ENCODE results near the gene LACTB. TPM values are rescaled to one million over a fixed set of nuclear protein-coding genes. Genes with fewer than 3 reads are reported as not detected.
A peak's percentile ranks its signal among the peaks of the same experiment; 100 is the strongest.

The LACTB gene
- polyA plus RNA-seq, 1 donor = 19.6 TPM

GRCh38 chr15:63169788-63170187 is 48.1 kb downstream of the LACTB start:
- DNase-seq = no peak

- no peak for DNase-seq
Observed at GRCh38 chr15:63172376-63172775, 50.7 kb downstream of the LACTB start.

GRCh38 chr15:63172851-63173451 is 51.3 kb downstream of the LACTB start:
- DNase-seq = no peak

- no peak for DNase-seq
Observed at GRCh38 chr15:63176302-63176701, 54.6 kb downstream of the LACTB start.

- no peak for DNase-seq
Observed at GRCh38 chr15:63178034-63178433, 56.4 kb downstream of the LACTB start.

- no peak for DNase-seq
Observed at GRCh38 chr15:63180746-63181145, 59.1 kb downstream of the LACTB start.

GRCh38 chr15:63181648-63182047 is 60.0 kb downstream of the LACTB start:
- DNase-seq = no peak

GRCh38 chr15:63185206-63185605 is 63.5 kb downstream of the LACTB start:
- no peak for DNase-seq

- no peak for DNase-seq
Observed at GRCh38 chr15:63186065-63186464, 64.4 kb downstream of the LACTB start.

- DNase-seq = no peak
Observed at GRCh38 chr15:63187589-63188226, 66.0 kb downstream of the LACTB start.

- no peak for DNase-seq
Observed at GRCh38 chr15:63188247-63188925, 66.7 kb downstream of the LACTB start.

- DNase-seq = peak; percentile 97
Observed at GRCh38 chr15:63188926-63189871, 67.5 kb downstream of the LACTB start, which contains the start of gene RAB8B. TSS of gene RAB8B (plus strand) at chr15:63189606. CDS start at chr15:63189625, 19 bp downstream.

GRCh38 chr15:63189941-63190768 is 68.5 kb downstream of the LACTB start:
- DNase-seq = no peak

GRCh38 chr15:63190769-63191649 is 69.3 kb downstream of the LACTB start:
- DNase-seq = no peak

Other genes with a start within 250 kb of the LACTB start
- gene TPM1, start 79.1 kb upstream of the LACTB start, polyA plus RNA-seq (ENCODE audit: insufficient read length) = 573 TPM
- gene RPS27L, start 35.6 kb downstream of the LACTB start, polyA plus RNA-seq (ENCODE audit: insufficient read length) = 92.2 TPM
- 37.1 TPM for gene RAB8B, start 67.7 kb downstream of the LACTB start, polyA plus RNA-seq (ENCODE audit: insufficient read length)
- gene APH1B, start 155.7 kb downstream of the LACTB start, polyA plus RNA-seq (ENCODE audit: insufficient read length) = 19.6 TPM

All from left kidney (tissue), 2 donors.